ENCODE measurements around the gene LRRC47.
"Not testable (repeated sequence)": the region's sequence is repeated elsewhere in the genome, so short reads cannot be mapped to it uniquely, and the experiment has no call there.

Gene LRRC47

GRCh38 chr1:3805038-3805437 lies 8.7 kb upstream of the LRRC47 start:
- POLR2A ChIA-PET: no interaction called here
- no peak for TF ChIP-seq ZNF384 (IDR thresholded peaks at IDR 0.05)
- no peak for DNase-seq (ENCODE audit: extremely low spot score)
- CTCF ChIA-PET: interaction anchor here (1.1 kb wide), 1 partner anchor 314 kb away, joined by 3 read pairs; no protein-coding TSS in a partner anchor

- DNase-seq (ENCODE audit: extremely low spot score); POLR2A ChIA-PET: not testable (repeated sequence)
- CTCF ChIA-PET: interaction anchor here (1.1 kb wide), 1 partner anchor 314 kb away, joined by 3 read pairs; no protein-coding TSS in a partner anchor
Observed at GRCh38 chr1:3804627-3804944, 8.3 kb upstream of the LRRC47 start.

DNA sequence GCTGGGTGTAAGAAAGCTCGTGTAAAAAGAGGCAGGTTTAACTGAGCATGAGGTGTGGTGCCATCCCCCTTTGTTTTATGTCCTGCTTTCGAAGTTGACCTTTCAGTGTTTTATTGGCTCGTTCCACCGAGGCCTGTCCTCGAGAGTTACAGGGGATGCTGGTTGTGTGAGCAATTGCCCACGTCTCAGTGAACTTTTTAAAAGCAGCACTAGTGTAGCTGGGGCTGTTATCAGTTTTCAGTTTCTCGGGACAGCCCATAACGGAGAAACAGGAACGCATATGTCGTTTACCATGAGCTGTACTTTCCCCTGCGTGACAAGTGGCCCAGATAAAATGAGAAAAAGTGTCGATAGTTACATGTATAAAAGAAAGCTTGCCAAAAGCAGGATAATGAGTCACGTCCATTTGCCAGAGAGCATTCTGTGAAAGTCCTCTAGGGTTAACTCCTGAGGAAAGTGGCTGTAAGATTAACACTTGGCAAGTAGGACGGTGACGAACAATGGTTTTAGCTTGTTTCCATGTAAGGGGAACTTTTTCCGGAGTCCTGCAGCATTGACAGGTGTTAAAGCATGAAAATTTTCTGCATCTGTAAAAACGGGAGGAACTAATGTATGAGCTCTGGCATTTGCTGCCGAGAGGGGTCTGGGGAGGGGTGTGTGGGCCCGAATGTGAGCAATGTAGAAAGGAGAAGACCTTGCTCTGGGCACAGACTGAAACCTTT lies 7.8 kb upstream of the LRRC47 start:
- no peak for DNase-seq (ENCODE audit: extremely low spot score)
- ChIA-PET POLR2A (no interaction called here), CTCF (interaction anchor here (1.1 kb wide), 1 partner anchor 313 kb away, joined by 3 read pairs; no protein-coding TSS in a partner anchor)
- TF ChIP-seq FOXA1 (IDR thresholded peaks at IDR 0.05): no peak

DNA sequence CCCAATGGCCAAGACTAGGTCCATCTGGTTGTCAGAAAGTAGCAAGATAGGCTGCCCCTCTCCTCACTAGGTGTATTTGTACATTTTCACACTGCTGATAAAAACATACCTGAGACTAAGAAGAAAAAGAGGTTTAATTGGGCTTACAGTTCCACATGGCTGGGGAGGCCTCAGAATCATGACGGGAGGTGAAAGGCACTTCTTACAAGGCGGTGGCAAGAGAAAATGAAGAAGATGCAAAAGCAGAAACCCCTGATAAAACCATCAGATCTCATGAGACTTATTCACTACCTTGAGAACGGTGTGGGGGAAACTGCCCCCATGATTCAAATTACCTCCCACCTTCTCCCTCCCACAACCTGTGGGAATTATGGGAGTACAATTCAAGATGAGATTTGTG lies 4.5 kb upstream of the LRRC47 start:
- DNase-seq (ENCODE audit: extremely low spot score); CTCF ChIA-PET: not testable (repeated sequence)

DNA sequence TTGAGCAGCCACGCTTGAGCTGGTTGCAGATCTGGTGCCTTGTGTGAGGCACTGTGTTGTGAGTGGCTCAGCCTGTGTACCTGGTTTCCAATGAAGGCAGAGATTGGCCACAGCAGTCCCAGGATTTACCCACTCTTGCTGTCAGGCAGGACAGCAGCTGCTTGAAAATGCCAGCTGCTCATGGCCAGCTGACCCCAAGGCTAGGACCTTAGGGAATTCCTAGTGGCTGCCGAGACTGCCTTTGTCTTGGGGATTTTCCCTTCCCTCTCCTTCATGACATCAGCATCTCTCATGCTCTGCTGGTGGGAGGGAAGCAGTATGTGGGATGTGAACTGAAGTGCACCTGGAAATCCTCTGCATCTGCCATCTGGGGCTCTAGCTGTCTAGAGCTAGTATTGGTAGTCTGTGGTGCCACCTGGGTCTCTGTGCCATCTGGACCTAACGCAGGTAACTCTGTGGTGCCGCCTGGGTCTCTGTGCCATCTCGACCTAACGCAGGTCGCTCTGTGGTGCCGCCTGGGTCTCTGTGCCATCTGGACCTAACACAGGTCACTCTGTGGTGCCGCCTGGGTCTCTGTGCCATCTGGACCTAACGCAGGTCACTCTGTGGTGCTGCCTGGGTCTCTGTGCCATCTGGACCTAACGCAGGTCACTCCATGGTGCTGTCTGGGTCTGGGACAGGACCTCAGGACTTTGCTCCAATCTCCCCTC lies 3.8 kb upstream of the LRRC47 start:
- POLR2A ChIA-PET: no interaction called here
- CTCF ChIA-PET: interaction anchor here (0.6 kb wide), 1 partner anchor 451 kb away, joined by 7 read pairs; no protein-coding TSS in a partner anchor

More for the DNA sequence above, 4.5 kb upstream of the LRRC47 start:
- POLR2A ChIA-PET: not testable (repeated sequence)

GRCh38 chr1:3795453-3796214 lies 664 bp downstream of the LRRC47 start:
- TF ChIP-seq ARNT (IDR thresholded peaks at IDR 0.05) (no peak), SUZ12 (IDR thresholded peaks at IDR 0.05) (no peak), SP1 (IDR thresholded peaks at IDR 0.05) (no peak), NFRKB (IDR thresholded peaks at IDR 0.05) (no peak), L3MBTL2 (conservative IDR thresholded peaks at IDR 0.05) (no peak), FOXA1 (IDR thresholded peaks at IDR 0.05) (no peak), TARDBP (IDR thresholded peaks at IDR 0.05) (no peak), FOXM1 (IDR thresholded peaks at IDR 0.05; ENCODE audit: borderline replicate concordance) (no peak), FOXK2 (IDR thresholded peaks at IDR 0.05) (no peak), CTBP1 (IDR thresholded peaks at IDR 0.05; ENCODE audit: borderline replicate concordance) (no peak), ZNF384 (IDR thresholded peaks at IDR 0.05) (no peak)
- peak; percentile 45 for DNase-seq (ENCODE audit: extremely low spot score)
- CTCF ChIA-PET: no interaction called here
- POLR2A ChIA-PET: interaction anchor here (0.6 to 1.7 kb wide), 10 partner anchors 8 to 63 kb away, joined by 3 to 11 read pairs (median 4); no protein-coding TSS in a partner anchor

More for the DNA sequence above, 3.8 kb upstream of the LRRC47 start:
- no peak for TF ChIP-seq BHLHE40 (IDR thresholded peaks at IDR 0.05; ENCODE audit: borderline replicate concordance)
- no peak for TF ChIP-seq TARDBP (IDR thresholded peaks at IDR 0.05)
- no peak for TF ChIP-seq FOXK2 (IDR thresholded peaks at IDR 0.05)
- TF ChIP-seq FOXA1 (IDR thresholded peaks at IDR 0.05): no peak
- no peak for TF ChIP-seq CTBP1 (IDR thresholded peaks at IDR 0.05; ENCODE audit: borderline replicate concordance)
- no peak for TF ChIP-seq L3MBTL2 (conservative IDR thresholded peaks at IDR 0.05)
- TF ChIP-seq ZNF384 (IDR thresholded peaks at IDR 0.05): no peak
- TF ChIP-seq FOXM1 (IDR thresholded peaks at IDR 0.05; ENCODE audit: borderline replicate concordance): no peak
- TF ChIP-seq SP1 (IDR thresholded peaks at IDR 0.05): no peak
- TF ChIP-seq ARNT (IDR thresholded peaks at IDR 0.05): no peak
- no peak for TF ChIP-seq NFRKB (IDR thresholded peaks at IDR 0.05)
- TF ChIP-seq HDGF (IDR thresholded peaks at IDR 0.05; ENCODE audit: borderline replicate concordance): no peak
- no peak for TF ChIP-seq LEF1 (IDR thresholded peaks at IDR 0.05; ENCODE audit: borderline replicate concordance)
- no peak for TF ChIP-seq ELF4 (IDR thresholded peaks at IDR 0.05)
- no peak for TF ChIP-seq PKNOX1 (IDR thresholded peaks at IDR 0.05)
- TF ChIP-seq SUZ12 (IDR thresholded peaks at IDR 0.05): no peak
- DNase-seq (ENCODE audit: extremely low spot score): no peak

DNA sequence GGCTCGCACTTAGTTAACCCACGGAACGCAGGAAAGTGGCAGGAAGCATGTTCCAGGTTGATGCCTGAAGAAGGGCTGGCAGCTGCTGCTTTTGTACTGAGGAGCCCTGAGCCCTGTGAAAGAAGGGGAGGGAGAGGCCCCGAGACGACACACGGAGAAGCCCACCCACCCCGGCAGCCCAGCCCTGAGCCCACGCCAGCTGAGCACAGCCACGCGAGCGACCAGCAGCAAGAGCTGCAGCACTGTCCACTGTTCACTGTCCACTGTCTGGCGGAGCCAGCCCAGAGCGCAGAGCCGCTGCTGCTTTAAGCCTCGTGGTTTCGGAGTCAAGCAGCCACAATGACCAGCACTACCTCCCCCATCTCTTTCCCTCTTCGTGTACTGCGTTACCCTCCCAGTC lies 5.3 kb downstream of the LRRC47 start:
- DNase-seq (ENCODE audit: extremely low spot score): no peak
- POLR2A ChIA-PET: no interaction called here
- CTCF ChIA-PET: no interaction called here
- TF ChIP-seq FOXA1 (IDR thresholded peaks at IDR 0.05) (no peak), HDGF (IDR thresholded peaks at IDR 0.05; ENCODE audit: borderline replicate concordance) (no peak), PKNOX1 (IDR thresholded peaks at IDR 0.05) (no peak), L3MBTL2 (conservative IDR thresholded peaks at IDR 0.05) (no peak)

Measured in HEK293T (cell line).